Neuronal stem cell (in vitro differentiated cells): Measurements from ENCODE around the gene NAMPT.

ENCODE experiments used
- DNase-seq: peaks from one replicate; pipeline ENCODE4 v3.0.0-alpha.2; 2013; ENCODE audit warnings: low spot score
- H2AFZ ChIP-seq: one replicate; pipeline ENCODE4 v1.6.1; 2013; ENCODE audit warnings: mild to moderate bottlenecking, low read length, inconsistent platforms
- H2AK5ac ChIP-seq: 2 replicates; pipeline ENCODE4 v1.6.1; 2013; ENCODE audit warnings: low read depth, mild to moderate bottlenecking, inconsistent platforms, low read length, moderate library complexity, mixed read lengths
- H2BK120ac ChIP-seq: 2 replicates; pipeline ENCODE4 v1.6.1; 2013; ENCODE audit warnings: low read depth, mild to moderate bottlenecking, inconsistent platforms, low read length, moderate library complexity, mixed read lengths
- H2BK12ac ChIP-seq: one replicate; pipeline ENCODE4 v1.6.1; 2013; ENCODE audit warnings: low read length, inconsistent platforms
- H2BK15ac ChIP-seq: 2 replicates; pipeline ENCODE4 v1.6.1; 2013; ENCODE audit warnings: mild to moderate bottlenecking, low read length, inconsistent platforms, mixed read lengths
- H2BK5ac ChIP-seq: one replicate; pipeline ENCODE4 v1.6.1; 2013; ENCODE audit warnings: inconsistent platforms, mild to moderate bottlenecking, low read length, moderate library complexity
- H3K14ac ChIP-seq: one replicate; pipeline ENCODE4 v1.6.1; 2013; ENCODE audit warnings: low read length, inconsistent platforms
- H3K18ac ChIP-seq: 2 replicates; pipeline ENCODE4 v1.6.1; 2013; ENCODE audit warnings: low read length, inconsistent platforms
- H3K23ac ChIP-seq: 2 replicates; pipeline ENCODE4 v1.6.1; 2013; ENCODE audit warnings: low read depth, mild to moderate bottlenecking, mixed read lengths, low read length, inconsistent platforms; ENCODE audit not compliant: poor library complexity
- H3K27ac ChIP-seq: replicated peaks from 3 replicates; pipeline ENCODE4 v1.5.1; 2013; ENCODE audit warnings: low read length, inconsistent platforms
- H3K27me3 ChIP-seq, 3 experiments: 2 replicates each; pipeline ENCODE4 v1.6.1; 2013; ENCODE audit warnings: low read length in 3 of 3, mild to moderate bottlenecking in 2 of 3, inconsistent platforms in 1 of 3, low read depth in 1 of 3, mixed read lengths in 1 of 3, moderate library complexity in 1 of 3; ENCODE audit not compliant: control insufficient read depth in 3 of 3, insufficient read depth in 3 of 3
- H3K36me3 ChIP-seq, 2 donors: replicated peaks in 1 of 2; 2 replicates each; pipeline ENCODE4 v1.6.1; 2013; ENCODE audit warnings: low read length in 2 of 2; ENCODE audit not compliant: control insufficient read depth in 2 of 2, insufficient read depth in 2 of 2
- H3K4ac ChIP-seq: 2 replicates; pipeline ENCODE4 v1.6.1; 2013; ENCODE audit warnings: inconsistent platforms, mild to moderate bottlenecking, low read length, moderate library complexity
- H3K4me1 ChIP-seq, 2 donors: 1 replicate in 1 of 2; 2 replicates in 1 of 2; pipeline ENCODE4 v1.6.1; 2013; ENCODE audit warnings: low read length in 2 of 2, low read depth in 1 of 2; ENCODE audit not compliant: control insufficient read depth in 2 of 2, insufficient read depth in 1 of 2
- H3K4me2 ChIP-seq: one replicate; pipeline ENCODE4 v1.6.1; 2013; ENCODE audit warnings: mild to moderate bottlenecking, low read length, inconsistent platforms; ENCODE audit not compliant: insufficient read depth, poor library complexity, severe bottlenecking
- H3K4me3 ChIP-seq, 2 donors: 2 replicates each; pipeline ENCODE4 v1.5.1; 2013; ENCODE audit warnings: low read length in 2 of 2, mild to moderate bottlenecking in 2 of 2, inconsistent platforms in 1 of 2, moderate library complexity in 1 of 2
- H3K79me1 ChIP-seq: one replicate; pipeline ENCODE4 v1.6.1; 2013; ENCODE audit warnings: low read depth, mild to moderate bottlenecking, inconsistent platforms, low read length, moderate library complexity
- H3K9ac ChIP-seq: one replicate; pipeline ENCODE4 v1.6.1; 2013; ENCODE audit warnings: mild to moderate bottlenecking, low read depth, low read length, inconsistent platforms; ENCODE audit not compliant: poor library complexity
- H3K9me3 ChIP-seq, 2 donors: replicated peaks in 1 of 2; 2 replicates each; pipeline versions ENCODE3 to v1.6.1; 2013; ENCODE audit warnings: low read length in 2 of 2, mild to moderate bottlenecking in 2 of 2, inconsistent platforms in 1 of 2, low read depth in 1 of 2, mixed read lengths in 1 of 2, moderate library complexity in 1 of 2; ENCODE audit not compliant: control insufficient read depth in 2 of 2, insufficient read depth in 1 of 2
- H4K8ac ChIP-seq: one replicate; pipeline ENCODE4 v1.6.1; 2013; ENCODE audit warnings: low read depth, mild to moderate bottlenecking, inconsistent platforms, low read length, moderate library complexity
- H4K91ac ChIP-seq: one replicate; pipeline ENCODE4 v1.6.1; 2013; ENCODE audit warnings: low read length, low read depth, mild to moderate bottlenecking, inconsistent platforms; ENCODE audit not compliant: poor library complexity
- WGBS, 2 donors: extraction: QIAGEN DNeasy Blood & Tissue Kit; methylation state at CpG; one replicate each; pipeline ENCODE4 v1.1.7; 2013; ENCODE audit warnings: missing lambda C conversion rate in 2 of 2, mixed read lengths in 1 of 2; ENCODE audit not compliant: insufficient read length in 2 of 2, insufficient replicate concordance in 1 of 2; ENCODE audit errors: extremely low coverage in 2 of 2; 5-methylcytosine and 5-hydroxymethylcytosine counted together

The NAMPT gene

DNA sequence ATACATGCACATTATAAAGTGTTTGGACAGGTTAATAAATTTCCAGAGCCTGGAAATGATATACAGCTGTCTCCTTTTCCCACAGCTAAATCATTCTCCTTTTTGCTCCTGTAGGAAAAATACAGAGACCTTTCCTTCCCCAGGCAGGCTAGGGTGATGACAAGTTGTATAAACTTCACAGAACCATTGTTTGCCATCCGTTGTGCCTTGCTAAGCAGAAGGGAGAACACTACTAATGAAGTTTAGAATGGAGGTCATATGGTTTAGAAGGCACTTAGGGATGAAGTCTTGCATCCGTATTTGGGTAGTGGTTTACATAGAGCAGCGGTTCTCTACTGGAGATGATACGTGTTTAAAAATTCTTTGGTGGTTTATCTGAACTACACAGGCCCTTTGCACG, 46.0 kb downstream of the NAMPT start:
- no peak overlapping the region for H2BK12ac ChIP-seq
- no peak overlapping the region for H2BK5ac ChIP-seq
- DNase-seq, result no peak
- peaks cover 0 to 2% of the 10 kb centered on the region in 2 donors for H3K9me3 ChIP-seq
- no peak overlapping the region for H3K9ac ChIP-seq
- H2BK15ac ChIP-seq, result no peak overlapping the region
- no peak overlapping the region for H3K14ac ChIP-seq
- H3K27ac ChIP-seq, result no peak overlapping the region
- H3K4me2 ChIP-seq, result no peak overlapping the region
- H2AK5ac ChIP-seq, result no peak overlapping the region
- H3K27me3 ChIP-seq, result peaks cover 0 to 5% (median 0%) of the 10 kb centered on the region in 3 experiments
- H3K4ac ChIP-seq, result no peak overlapping the region
- no peak overlapping the region for H2AFZ ChIP-seq
- H2BK120ac ChIP-seq, result no peak overlapping the region
- no peaks in the 10 kb centered on the region for H3K79me1 ChIP-seq
- no peaks in the 10 kb centered on the region for H3K4me1 ChIP-seq
- H4K8ac ChIP-seq, result no peak overlapping the region
- H3K36me3 ChIP-seq, result no peaks in the 10 kb centered on the region
- WGBS, 2 donors, result no CpG with 5 or more reads among the region's 5 CpGs
- H4K91ac ChIP-seq, result no peak overlapping the region
- H3K4me3 ChIP-seq, result no peak overlapping the region
- no peak overlapping the region for H3K18ac ChIP-seq
- H3K23ac ChIP-seq, result no peak overlapping the region

DNA sequence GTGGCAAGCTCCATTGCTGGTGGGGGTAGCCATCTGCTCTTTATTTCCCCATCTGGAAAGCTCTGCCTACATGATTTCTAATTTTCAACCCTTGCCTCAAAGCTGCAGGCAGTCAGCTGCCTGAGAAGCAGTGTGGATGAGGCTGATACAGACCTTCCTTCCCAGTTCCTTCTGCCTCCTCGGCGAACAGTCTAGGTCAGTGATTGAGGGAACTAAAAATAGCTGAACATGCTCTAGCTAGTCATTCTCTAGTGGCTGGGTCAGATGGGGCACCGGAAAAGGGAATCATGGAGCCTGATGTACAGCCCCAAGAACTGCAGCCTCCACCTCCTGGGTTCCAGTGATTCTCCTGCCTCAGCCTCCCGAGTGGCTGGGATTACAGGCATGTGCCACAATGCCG, 48.7 kb downstream of the NAMPT start:
- H3K27ac ChIP-seq, result no peak overlapping the region
- no peak overlapping the region for H3K4me3 ChIP-seq
- H3K27me3 ChIP-seq, result peaks cover 0 to 9% (median 0%) of the 10 kb centered on the region in 3 experiments
- no peak overlapping the region for H4K91ac ChIP-seq
- WGBS, 2 donors, result no CpG with 5 or more reads among the region's 5 CpGs
- no peak overlapping the region for H2BK120ac ChIP-seq
- no peaks in the 10 kb centered on the region for H3K79me1 ChIP-seq
- H3K4ac ChIP-seq, result no peak overlapping the region
- no peak overlapping the region for H2BK5ac ChIP-seq
- no peaks in the 10 kb centered on the region for H3K36me3 ChIP-seq
- no peak overlapping the region for H2AFZ ChIP-seq
- H2AK5ac ChIP-seq, result no peak overlapping the region
- DNase-seq, result no peak
- no peak overlapping the region for H3K23ac ChIP-seq
- no peak overlapping the region for H4K8ac ChIP-seq
- H3K9me3 ChIP-seq, result no peaks in the 10 kb centered on the region
- no peak overlapping the region for H3K14ac ChIP-seq
- H3K4me2 ChIP-seq, result no peak overlapping the region
- no peak overlapping the region for H2BK15ac ChIP-seq
- no peak overlapping the region for H2BK12ac ChIP-seq
- no peak overlapping the region for H3K18ac ChIP-seq
- H3K9ac ChIP-seq, result no peak overlapping the region
- no peaks in the 10 kb centered on the region for H3K4me1 ChIP-seq

DNA sequence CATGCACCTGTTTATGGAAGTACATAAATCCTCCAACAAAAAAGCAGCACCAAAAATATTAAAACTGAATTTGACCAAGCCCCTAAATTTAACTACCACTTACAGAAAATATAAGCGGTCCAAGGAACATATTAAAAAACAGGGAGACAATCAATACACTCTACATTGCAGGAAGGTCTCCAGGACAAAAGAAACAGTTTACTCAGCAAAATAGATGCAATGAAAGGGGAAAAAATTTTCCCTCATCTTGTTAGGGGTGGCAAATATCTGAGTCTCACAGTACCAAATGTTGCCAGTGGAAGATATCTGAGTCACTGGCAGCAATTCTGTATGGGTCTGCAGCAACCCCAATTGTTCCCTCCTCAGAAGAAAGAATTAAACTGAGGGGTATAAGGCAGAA, 50.4 kb downstream of the NAMPT start:
- Histone ChIP-seq H2BK15ac (no peak overlapping the region), H4K8ac (no peak overlapping the region), H2AFZ (no peak overlapping the region), H3K27ac (no peak overlapping the region), H3K4me2 (no peak overlapping the region), H2AK5ac (no peak overlapping the region), H3K4me3 (no peak overlapping the region), H3K9me3 (no peaks in the 10 kb centered on the region), H3K4ac (no peak overlapping the region), H2BK5ac (no peak overlapping the region), H3K14ac (no peak overlapping the region), H3K23ac (no peak overlapping the region), H4K91ac (no peak overlapping the region), H3K36me3 (no peaks in the 10 kb centered on the region), H3K79me1 (no peaks in the 10 kb centered on the region), H3K27me3 (peaks cover 0 to 14% (median 0%) of the 10 kb centered on the region in 3 experiments), H3K9ac (no peak overlapping the region), H2BK120ac (no peak overlapping the region), H3K18ac (no peak overlapping the region), H3K4me1 (no peaks in the 10 kb centered on the region), H2BK12ac (no peak overlapping the region)
- DNase-seq, result no peak
- no CpG with 5 or more reads among the region's 1 CpG for WGBS, 2 donors

DNA sequence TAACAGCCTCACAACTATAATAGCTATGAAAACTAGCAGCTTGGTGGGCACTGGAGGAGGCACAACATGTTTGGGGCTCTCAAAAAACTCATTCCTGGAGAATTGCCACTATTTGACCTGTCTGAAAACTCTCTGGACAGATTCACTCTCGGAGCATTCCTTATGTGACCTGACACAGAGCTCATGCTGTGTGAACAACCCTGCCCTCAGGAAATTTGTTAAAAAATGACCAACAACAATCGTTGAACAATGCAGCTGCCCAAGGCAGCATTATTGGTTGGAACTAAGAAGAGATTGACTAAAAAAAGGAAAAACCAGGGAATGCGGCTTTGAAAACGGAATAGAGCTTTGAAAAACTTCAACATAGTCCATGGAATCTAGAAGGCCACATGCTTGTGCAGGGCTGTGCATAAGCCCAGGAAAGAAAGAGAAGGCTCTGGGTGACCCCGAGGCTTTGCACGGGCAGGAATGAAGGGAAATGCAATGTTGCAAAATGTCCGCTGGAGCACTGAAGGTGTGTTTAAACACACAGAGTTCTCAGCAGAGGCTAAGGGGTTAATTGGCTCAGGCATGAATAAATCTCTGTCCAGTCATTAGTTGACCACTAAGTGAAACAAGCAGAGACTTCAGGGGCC, 52.8 kb downstream of the NAMPT start:
- Histone ChIP-seq H2BK5ac (no peak overlapping the region), H3K4ac (no peak overlapping the region), H3K9ac (no peak overlapping the region), H3K4me3 (no peak overlapping the region), H3K18ac (no peak overlapping the region), H3K23ac (no peak overlapping the region), H3K14ac (no peak overlapping the region), H3K9me3 (no peaks in the 10 kb centered on the region), H3K4me2 (no peak overlapping the region), H2AK5ac (no peak overlapping the region), H2AFZ (peak overlapping the region; percentile 54), H2BK120ac (no peak overlapping the region), H4K8ac (no peak overlapping the region), H3K4me1 (no peaks in the 10 kb centered on the region), H2BK12ac (no peak overlapping the region), H3K36me3 (no peaks in the 10 kb centered on the region), H3K79me1 (no peaks in the 10 kb centered on the region), H2BK15ac (no peak overlapping the region), H4K91ac (no peak overlapping the region), H3K27ac (no peak overlapping the region), H3K27me3 (peaks cover 0 to 14% (median 0%) of the 10 kb centered on the region in 3 experiments)
- no peak for DNase-seq
- no CpG with 5 or more reads among the region's 7 CpGs for WGBS, 2 donors
